Coronary artery (tissue), 2 donors: ENCODE data around the gene OR2A7.
"Not testable (repeated sequence)": the region's sequence is repeated elsewhere in the genome, so short reads cannot be mapped to it uniquely, and the experiment has no call there.

Experiments
- DNase-seq: peaks from one replicate; pipeline ENCODE4 v3.0.0-alpha.2; 2017; ENCODE audit warnings: low spot score
- H3K27ac ChIP-seq, 2 donors: fragments of 200-600 bp; sonication (generic); one replicate each; pipeline ENCODE4 v1.5.1; 2016 to 2019
- H3K4me3 ChIP-seq: fragments of 200-600 bp; sonication (generic); 2 replicates; pipeline ENCODE4 v1.5.1; 2016; ENCODE audit warnings: mild to moderate bottlenecking, moderate library complexity
- CTCF ChIP-seq: fragments of 200-600 bp; sonication (generic); IDR thresholded peaks from one replicate; pipeline ENCODE4 v1.5.1; 2019; ENCODE audit warnings: antibody characterized with exemption

The OR2A7 gene

GRCh38 chr7:144259067-144259466 is 5.5 kb downstream of the OR2A7 start:
- not testable (repeated sequence) for H3K4me3 ChIP-seq, H3K27ac ChIP-seq, DNase-seq

- TF ChIP-seq CTCF: no peak
- Histone ChIP-seq H3K27ac (no peak overlapping the region), H3K4me3 (no peak overlapping the region)
- DNase-seq: peak; percentile 53
Observed at GRCh38 chr7:144256112-144256511, 8.5 kb downstream of the OR2A7 start.

- no peak for DNase-seq
Observed at GRCh38 chr7:144255471-144255897, 9.1 kb downstream of the OR2A7 start.

GRCh38 chr7:144252307-144252706 is 12.3 kb downstream of the OR2A7 start:
- H3K4me3 ChIP-seq, DNase-seq, H3K27ac ChIP-seq: not testable (repeated sequence)

More at GRCh38 chr7:144255471-144255897, 9.1 kb downstream of the OR2A7 start:
- Histone ChIP-seq H3K27ac (no peak overlapping the region), H3K4me3 (no peak overlapping the region)
- TF ChIP-seq CTCF: no peak

GRCh38 chr7:144247674-144248330 is 16.8 kb downstream of the OR2A7 start:
- not testable (repeated sequence) for DNase-seq, H3K4me3 ChIP-seq, H3K27ac ChIP-seq

GRCh38 chr7:144246967-144247366 is 17.6 kb downstream of the OR2A7 start:
- H3K4me3 ChIP-seq, H3K27ac ChIP-seq, DNase-seq: not testable (repeated sequence)

- DNase-seq, H3K4me3 ChIP-seq, H3K27ac ChIP-seq: not testable (repeated sequence)
Observed at GRCh38 chr7:144245372-144245771, 19.2 kb downstream of the OR2A7 start.

GRCh38 chr7:144239365-144239764 is 25.2 kb downstream of the OR2A7 start, which contains the start of gene OR2A42:
Gene OR2A42 (minus strand): TSS chr7:144239605. CDS start chr7:144232843, 6,762 bp downstream.
- H3K27ac ChIP-seq, DNase-seq, H3K4me3 ChIP-seq: not testable (repeated sequence)

- H3K27ac ChIP-seq, DNase-seq, H3K4me3 ChIP-seq: not testable (repeated sequence)
Observed at GRCh38 chr7:144238530-144239082, 26.0 kb downstream of the OR2A7 start.

- not testable (repeated sequence) for DNase-seq, H3K4me3 ChIP-seq, H3K27ac ChIP-seq
Observed at GRCh38 chr7:144233039-144233438, 31.6 kb downstream of the OR2A7 start.

GRCh38 chr7:144231027-144231426 is 33.6 kb downstream of the OR2A7 start:
- H3K27ac ChIP-seq, H3K4me3 ChIP-seq, DNase-seq: not testable (repeated sequence)

- not testable (repeated sequence) for H3K27ac ChIP-seq, H3K4me3 ChIP-seq, DNase-seq
Observed at GRCh38 chr7:144228810-144229209, 35.8 kb downstream of the OR2A7 start.

GRCh38 chr7:144226866-144227265 is 37.7 kb downstream of the OR2A7 start:
- DNase-seq, H3K27ac ChIP-seq, H3K4me3 ChIP-seq: not testable (repeated sequence)

- H3K27ac ChIP-seq, H3K4me3 ChIP-seq, DNase-seq: not testable (repeated sequence)
Observed at GRCh38 chr7:144223675-144224074, 40.9 kb downstream of the OR2A7 start.

GRCh38 chr7:144220531-144220930 is 44.1 kb downstream of the OR2A7 start:
- H3K4me3 ChIP-seq, H3K27ac ChIP-seq, DNase-seq: not testable (repeated sequence)

GRCh38 chr7:144219149-144219548 is 45.4 kb downstream of the OR2A7 start:
- not testable (repeated sequence) for H3K27ac ChIP-seq, DNase-seq, H3K4me3 ChIP-seq

- DNase-seq, H3K4me3 ChIP-seq: not testable (repeated sequence)
Observed at GRCh38 chr7:144218581-144218980, 46.0 kb downstream of the OR2A7 start.

More at GRCh38 chr7:144218581-144218980, 46.0 kb downstream of the OR2A7 start:
- not testable (repeated sequence) for H3K27ac ChIP-seq
